ENCODE measurements around the gene TMEM181.
"Not testable (repeated sequence)": the region's sequence is repeated elsewhere in the genome, so short reads cannot be mapped to it uniquely, and the experiment has no call there.

The TMEM181 gene

DNA sequence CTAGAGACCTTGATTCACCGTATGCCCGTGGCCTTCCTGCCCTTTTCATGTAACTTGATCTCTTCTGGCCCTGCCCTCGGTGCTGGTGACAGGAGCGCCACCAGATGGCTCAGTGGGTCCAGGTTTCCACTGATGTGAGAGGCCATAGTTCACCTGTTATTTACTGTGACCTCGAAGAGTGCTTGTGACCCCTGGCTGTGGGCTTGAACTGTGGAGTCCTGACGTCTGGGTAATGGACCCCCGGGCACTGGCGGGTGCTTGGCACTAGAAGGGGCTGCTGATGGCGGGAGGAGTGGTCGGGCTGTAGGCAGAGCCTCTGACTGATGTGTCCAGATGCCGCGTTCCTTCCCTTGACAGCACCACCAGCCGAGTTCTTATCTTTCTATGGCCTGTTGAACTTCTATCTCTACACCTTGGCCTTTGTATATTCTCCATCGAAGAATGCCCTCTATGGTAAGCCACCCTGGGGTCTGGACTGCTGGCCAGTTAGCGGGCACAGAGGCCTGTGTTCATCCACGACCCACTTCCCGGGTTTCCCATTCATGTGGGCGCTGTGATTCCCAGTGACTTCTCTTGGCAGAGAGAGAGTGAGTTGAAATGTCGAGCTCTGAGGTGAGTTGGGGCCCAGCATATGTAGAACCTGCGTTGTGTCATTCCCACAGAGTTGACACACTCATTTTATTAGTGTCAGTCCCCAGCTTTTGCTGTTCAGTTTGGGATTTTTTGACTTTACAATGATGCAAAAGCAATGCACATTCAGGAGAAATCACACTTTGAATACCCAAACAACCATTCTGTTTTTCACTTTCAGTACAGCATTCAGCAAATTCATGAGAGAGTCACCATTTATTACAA lies 69.7 kb downstream of the TMEM181 start:
- peak overlapping the region in 1 of 2 donors; percentile 90 for H3K27ac ChIP-seq
- TF ChIP-seq, protein P1, sequence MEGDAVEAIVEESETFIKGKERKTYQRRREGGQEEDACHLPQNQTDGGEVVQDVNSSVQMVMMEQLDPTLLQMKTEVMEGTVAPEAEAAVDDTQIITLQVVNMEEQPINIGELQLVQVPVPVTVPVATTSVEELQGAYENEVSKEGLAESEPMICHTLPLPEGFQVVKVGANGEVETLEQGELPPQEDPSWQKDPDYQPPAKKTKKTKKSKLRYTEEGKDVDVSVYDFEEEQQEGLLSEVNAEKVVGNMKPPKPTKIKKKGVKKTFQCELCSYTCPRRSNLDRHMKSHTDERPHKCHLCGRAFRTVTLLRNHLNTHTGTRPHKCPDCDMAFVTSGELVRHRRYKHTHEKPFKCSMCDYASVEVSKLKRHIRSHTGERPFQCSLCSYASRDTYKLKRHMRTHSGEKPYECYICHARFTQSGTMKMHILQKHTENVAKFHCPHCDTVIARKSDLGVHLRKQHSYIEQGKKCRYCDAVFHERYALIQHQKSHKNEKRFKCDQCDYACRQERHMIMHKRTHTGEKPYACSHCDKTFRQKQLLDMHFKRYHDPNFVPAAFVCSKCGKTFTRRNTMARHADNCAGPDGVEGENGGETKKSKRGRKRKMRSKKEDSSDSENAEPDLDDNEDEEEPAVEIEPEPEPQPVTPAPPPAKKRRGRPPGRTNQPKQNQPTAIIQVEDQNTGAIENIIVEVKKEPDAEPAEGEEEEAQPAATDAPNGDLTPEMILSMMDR (IDR thresholded peaks at IDR 0.05), result no peak
- DNase-seq (ENCODE audit: low spot score), result peak; percentile 62
- H3K4me3 ChIP-seq, result no peak overlapping the region

DNA sequence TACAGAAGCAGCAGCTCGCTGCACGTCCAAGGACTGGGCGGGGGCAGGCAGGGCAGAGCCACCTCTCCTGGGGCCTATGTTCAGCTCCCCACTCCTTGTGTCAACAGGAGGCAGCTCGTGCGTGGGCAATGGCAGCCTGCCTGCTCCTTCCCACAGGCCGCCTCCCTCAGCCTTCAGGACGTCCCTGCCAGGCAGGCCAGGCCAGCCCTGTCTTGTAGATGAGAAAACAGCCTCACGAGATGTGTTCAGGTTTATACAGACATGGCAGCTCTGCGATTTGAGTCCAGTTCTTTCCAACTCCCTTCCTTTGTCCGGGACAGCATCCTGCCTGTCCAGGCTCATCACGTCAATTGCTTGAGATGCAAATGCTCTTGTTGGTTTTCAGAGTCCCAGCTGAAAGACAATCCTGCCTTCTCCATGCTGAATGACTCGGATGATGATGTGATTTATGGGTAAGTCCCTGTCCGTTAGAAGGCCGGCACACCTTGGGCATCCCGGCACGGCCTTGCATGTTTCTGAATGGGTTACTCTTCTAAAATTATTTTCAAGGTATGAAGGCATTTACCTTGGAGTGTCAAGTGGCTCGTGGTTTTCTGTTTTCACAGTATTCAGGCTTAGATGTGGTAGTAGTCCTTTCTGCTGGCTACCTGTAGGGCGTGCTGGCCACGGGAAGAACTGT lies 71.2 kb downstream of the TMEM181 start:
- Histone ChIP-seq H3K27ac (peak overlapping the region; percentile 70 to 90), H3K4me3 (peak overlapping the region; percentile 52)
- TF ChIP-seq, protein P1 (IDR thresholded peaks at IDR 0.05), result no peak
- DNase-seq (ENCODE audit: low spot score), result peak; percentile 92

DNA sequence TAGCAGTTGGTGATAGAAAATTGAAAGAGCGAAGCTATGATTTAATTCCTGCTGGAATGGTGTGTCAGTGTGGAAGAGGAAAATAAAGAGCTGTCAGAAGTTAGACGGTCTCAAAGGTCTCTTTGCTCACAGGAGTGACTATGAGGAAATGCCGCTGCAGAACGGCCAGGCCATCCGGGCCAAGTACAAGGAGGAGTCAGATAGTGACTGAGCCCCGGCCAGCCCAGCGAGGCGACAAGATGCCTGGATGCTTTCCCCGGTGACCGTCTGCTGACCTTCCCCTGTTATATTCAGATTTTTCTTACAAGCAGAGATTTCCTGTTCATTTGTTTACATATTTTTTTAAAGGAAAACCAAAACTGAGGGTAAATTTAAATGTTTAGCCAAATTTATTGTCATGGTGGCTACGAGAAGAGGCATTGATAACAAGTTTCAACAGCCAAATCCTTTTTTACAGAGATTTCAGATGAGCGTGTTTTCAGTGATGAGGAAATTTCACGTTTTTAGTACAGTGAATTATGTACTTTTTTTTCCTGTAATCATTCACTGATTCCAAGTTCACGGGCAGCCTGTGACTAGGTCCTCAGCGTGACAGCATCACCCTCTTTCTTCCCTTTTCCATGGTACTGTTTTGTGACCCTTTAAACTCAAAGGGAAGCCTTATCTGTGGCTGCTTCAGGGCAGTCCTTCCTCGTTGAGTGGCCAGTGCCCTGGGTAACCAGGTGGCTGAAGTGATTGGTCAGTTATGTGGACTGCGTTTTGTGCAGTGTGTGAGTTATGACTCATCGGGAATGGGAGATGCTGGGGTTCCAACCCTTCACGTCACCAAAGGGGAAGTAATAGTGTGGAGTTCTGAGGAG lies 72.0 kb downstream of the TMEM181 start:
- TF ChIP-seq, protein P1 (IDR thresholded peaks at IDR 0.05), result no peak
- H3K27ac ChIP-seq, result peak overlapping the region; percentile 70 to 90
- peak overlapping the region; percentile 52 for H3K4me3 ChIP-seq
- DNase-seq (ENCODE audit: low spot score), result peak; percentile 84

DNA sequence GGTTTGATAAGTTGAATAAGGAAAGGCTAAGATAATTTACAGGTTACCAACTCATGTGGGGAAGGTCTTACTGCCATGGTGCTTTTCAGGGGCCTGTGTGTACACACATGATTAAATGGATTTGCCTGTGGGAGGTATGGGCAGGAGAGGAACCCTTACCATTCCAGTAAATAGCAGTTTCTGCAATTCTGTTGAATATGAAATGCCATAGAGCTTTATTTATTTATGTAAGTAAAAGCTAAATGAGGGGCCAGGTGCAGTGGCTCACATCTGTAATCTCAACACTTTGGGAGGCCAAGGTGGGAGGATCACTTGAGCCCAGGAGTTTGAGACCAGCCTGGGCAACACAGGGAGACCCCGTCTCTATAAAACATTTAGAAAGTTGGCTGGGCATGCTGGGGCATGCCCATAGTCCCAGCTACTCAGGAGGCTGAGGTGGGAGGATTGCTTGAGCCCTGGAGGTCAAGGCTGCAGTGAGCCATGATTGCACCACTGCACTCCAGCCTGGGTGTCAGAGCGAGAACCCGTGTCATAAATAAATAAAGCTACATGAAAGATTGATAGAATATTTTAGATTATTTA lies 72.7 kb downstream of the TMEM181 start:
- H3K4me3 ChIP-seq, result peak overlapping the region; percentile 52
- not testable (repeated sequence) for DNase-seq (ENCODE audit: low spot score)
- H3K27ac ChIP-seq, result peak overlapping the region; percentile 70 to 90

DNA sequence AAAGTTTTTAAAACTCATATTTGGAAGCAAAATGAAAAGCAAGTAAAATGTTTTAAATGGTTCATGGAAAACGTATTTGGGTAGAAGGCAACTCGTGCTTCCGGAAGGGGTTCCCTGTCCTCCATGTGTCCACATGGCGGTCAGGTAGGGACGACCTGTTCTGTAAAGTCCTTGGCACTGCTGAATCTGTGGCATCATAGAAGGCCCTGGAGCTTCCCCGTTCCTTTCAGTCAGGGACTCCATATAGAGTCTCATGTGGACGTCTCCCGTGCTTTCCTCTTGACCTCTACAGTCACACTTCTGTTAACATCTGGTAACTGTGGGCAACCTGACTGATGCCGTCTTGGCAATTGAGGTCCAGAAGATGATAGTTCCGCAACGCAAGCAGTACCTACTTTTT lies 73.2 kb downstream of the TMEM181 start:
- TF ChIP-seq, protein P1 (IDR thresholded peaks at IDR 0.05), result no peak
- DNase-seq (ENCODE audit: low spot score), result no peak
- peak overlapping the region in 1 of 2 donors; percentile 90 for H3K27ac ChIP-seq

DNA sequence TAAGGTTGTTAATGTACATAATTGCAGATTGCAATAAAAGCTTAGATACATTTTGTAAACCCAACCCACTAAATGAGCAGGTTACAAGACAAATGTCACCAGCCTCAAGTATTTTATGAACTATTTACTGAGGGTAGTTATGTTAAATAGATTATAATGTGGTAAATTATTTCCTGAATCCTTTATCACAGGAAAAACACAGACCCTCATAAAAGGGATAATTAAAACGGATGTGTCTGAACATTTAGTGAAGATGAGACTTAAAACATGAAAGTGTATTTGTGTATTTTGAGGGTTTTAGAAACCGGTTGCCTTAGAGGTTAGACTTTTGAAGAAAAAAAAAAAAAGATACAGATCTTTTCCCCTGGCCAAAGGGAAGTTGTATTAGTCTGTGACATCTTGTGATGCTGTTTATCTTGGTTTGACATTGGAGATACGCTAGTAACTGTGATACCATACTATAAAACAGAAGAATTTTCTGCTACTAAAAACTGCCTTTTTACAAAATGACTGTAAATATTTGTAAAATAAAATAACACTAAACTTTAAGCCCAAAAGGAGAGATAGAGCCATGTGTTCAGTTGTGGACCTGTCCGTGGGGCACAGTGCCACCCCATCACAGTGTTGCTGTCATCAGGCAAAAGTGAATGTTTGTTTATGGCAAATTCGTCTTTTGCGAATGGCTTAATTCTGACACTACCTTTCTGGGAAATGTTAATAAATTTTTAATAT lies 75.0 kb downstream of the TMEM181 start:
- no peak overlapping the region for H3K4me3 ChIP-seq
- DNase-seq (ENCODE audit: low spot score), result no peak
- TF ChIP-seq, protein P1 (IDR thresholded peaks at IDR 0.05), result no peak
- no peak overlapping the region for H3K27ac ChIP-seq

More for the DNA sequence above, 73.2 kb downstream of the TMEM181 start:
- H3K4me3 ChIP-seq, result no peak overlapping the region

All from coronary artery (tissue), 2 donors.